IPS DF 4.7 (cell line): ENCODE results near the gene SUGP1.
"Not testable (repeated sequence)": the region's sequence is repeated elsewhere in the genome, so short reads cannot be mapped to it uniquely, and the experiment has no call there.

ENCODE experiments used
- DNase-seq: peaks from one replicate; pipeline ENCODE4 v3.0.0-alpha.2; 2013; ENCODE audit warnings: low spot score; ENCODE audit errors: extremely low read depth

SUGP1 gene, protein sequence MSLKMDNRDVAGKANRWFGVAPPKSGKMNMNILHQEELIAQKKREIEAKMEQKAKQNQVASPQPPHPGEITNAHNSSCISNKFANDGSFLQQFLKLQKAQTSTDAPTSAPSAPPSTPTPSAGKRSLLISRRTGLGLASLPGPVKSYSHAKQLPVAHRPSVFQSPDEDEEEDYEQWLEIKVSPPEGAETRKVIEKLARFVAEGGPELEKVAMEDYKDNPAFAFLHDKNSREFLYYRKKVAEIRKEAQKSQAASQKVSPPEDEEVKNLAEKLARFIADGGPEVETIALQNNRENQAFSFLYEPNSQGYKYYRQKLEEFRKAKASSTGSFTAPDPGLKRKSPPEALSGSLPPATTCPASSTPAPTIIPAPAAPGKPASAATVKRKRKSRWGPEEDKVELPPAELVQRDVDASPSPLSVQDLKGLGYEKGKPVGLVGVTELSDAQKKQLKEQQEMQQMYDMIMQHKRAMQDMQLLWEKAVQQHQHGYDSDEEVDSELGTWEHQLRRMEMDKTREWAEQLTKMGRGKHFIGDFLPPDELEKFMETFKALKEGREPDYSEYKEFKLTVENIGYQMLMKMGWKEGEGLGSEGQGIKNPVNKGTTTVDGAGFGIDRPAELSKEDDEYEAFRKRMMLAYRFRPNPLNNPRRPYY

DNA sequence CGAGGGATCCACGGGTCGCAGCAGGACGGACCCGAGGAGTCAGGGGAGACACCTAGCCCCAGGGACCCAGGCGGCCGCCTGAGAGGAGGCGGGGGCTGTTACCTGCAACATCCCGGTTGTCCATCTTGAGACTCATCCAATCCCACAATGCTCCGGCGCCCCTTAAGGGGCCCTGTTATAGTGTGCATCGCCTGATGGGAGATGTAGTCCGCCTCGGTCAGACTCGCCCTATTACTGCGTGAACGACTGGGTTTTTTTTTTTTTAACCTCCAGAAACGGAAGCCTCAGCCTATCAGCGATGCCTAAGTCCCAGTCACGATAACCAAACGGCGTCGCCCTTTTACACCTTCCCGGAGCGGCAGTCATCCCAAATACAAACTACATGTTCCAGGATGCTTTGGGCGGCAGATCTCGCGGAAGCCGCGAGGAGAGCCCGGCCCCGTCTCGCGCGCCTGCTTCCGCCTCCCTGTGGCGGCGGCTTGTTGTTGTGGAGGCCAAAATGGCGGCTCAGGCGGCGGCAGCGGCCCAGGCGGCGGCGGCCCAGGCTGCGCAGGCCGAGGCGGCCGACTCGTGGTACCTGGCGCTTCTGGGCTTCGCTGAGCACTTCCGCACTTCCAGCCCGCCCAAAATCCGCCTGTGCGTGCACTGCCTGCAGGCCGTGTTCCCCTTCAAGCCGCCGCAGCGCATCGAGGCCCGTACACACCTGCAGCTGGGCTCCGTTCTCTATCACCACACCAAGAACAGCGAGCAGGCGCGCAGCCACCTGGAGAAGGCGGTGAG lies at the start of gene SUGP1, which contains the start of gene MAU2:
Gene SUGP1 (minus strand): TSS at position 149 of the 780 bp plus-strand sequence. CDS start 13 bp downstream, at position 136.
Gene MAU2 (plus strand): TSS at position 469 of the 780 bp plus-strand sequence. CDS start 31 bp downstream, at position 500.
- DNase-seq: peak; percentile 84

DNA sequence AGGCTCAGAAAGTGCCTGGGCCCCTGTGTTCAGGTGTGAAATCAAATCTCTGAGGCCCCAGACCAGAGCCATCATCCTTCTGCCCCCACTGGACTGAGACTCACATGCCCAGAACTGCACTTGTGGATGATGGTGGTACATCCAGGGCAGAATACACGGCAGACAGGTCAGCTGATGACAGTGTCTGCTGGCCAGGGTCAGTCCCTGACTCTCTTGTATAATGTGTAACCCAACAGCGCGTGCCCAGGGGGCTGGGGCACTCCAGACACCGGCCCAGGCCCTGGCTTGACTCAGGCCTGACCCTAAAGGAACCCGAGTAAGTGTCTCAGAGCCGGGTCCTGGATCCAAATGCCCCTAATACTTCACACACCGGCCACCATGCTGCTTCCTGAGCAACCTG lies 47.8 kb upstream of the SUGP1 start:
- DNase-seq: no peak

DNA sequence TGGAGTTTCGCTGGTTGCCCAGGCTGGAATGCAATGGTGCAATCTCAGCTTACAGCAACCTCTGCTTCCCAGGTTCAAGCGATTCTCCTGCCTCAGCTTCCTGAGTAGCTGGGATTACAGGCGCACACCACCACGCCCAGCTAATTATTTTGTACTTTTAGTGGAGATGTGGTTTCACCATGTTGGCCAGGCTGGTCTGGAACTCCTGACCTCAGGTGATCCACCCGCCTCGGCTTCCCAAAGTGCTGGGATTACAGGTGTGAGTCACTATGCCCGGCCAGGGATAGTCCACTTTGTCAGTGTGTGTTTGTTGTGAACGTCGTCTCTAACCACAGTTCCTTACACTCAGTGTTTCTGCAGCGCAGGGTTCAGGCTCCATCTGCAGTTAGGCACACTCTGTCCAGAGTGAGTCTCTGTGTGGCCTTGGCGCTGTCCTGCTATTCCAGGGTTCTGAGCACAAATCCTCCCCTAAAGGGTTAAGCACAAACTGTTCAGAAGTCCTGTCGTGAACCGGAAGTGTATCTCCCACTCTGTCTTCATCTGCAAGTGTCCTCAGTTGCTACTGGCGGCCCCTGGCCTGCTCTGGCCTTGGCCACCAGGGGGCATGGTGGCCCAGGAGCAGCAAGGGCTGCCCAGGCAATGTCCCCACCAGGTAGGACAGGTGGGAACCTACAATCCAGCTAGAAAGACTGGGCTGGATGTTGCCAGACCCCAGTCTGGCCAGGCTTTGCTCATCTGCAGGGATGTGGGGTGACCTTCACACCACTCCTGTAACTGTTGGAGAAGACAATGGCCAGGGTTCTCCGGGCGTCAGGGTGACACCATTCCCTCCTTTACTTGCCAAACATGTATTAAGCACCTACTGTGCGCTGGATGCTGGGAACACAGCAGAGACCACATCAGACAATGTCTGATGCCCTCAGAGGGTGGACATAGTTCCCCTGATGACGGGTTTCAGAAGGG lies 46.4 kb upstream of the SUGP1 start:
- DNase-seq: peak; percentile 83

DNA sequence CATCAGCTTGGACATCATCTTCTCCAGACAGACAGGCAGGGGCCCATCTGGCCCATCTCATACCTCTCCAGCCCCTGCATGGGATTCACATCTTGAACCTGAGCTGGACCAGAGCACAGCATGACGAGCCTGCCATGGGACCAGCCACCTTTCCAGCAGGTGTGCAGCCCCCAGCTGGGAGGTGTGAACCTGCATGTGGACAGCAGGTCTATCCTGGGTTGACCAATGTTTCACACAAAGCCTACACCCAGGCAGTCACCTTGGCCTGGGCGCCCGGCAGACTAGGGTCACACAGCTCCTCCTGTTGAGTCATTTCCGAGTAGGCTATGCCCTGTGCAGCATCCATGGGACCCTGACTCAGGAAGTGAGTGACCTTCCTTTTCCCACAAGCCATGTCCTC lies 41.8 kb upstream of the SUGP1 start:
- DNase-seq: no peak

DNA sequence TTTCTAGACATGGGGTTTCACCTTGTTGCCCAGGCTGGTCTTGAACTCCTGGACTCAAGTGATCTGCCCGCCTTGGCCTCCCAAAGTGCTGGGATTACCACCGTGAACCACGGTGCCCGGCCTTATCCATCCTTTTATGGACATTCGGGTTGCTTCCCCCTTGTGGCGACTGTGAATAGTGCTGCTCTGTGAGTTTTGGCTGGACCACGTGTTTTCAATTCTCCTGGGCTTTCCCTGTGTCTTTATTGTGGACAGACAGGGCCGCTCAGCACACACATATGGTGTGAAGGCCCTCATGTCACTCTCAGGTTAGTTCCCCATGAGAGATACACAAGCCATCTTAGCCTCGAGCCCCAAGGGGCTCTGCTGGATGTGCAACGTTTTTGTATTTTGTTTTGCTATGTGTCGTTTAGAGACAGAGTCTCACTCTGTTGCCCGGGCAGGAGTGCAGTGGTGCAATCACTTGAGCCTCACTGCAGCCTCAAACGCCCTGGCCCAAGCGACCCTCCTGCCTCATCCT lies 40.8 kb upstream of the SUGP1 start:
- DNase-seq: no peak

DNA sequence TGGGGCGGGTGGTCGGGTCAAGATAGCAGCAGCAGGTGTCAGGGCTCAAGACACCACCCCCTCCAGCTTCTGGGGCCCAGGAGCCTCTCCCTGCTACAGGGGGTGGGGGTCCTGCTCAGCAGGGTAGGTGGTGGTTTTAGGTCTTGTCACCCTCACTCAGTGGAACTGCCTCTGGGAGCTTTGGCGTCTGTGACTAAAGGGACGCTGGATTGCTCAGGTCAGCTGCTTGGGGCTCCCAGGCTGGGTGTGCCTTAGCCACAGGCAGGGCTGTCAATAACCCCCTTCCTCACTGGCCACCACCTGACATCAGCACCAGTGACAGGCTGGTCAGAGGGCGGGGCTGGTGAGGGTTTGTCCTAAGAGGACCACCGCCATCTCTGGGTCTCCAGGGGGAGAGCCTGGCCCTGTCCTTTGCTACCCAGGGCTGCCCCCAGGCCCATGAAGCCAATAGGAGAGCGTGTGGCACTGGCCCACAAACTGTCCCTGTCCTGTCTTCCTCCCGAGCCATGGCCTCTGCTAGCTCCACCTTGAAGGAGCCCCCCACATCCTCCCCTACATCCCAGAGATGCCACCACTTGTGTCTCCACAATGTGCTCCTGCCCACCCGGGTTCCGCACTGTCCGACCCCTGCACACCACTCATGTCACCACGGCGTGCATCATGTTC lies 36.7 kb upstream of the SUGP1 start:
- no peak for DNase-seq

DNA sequence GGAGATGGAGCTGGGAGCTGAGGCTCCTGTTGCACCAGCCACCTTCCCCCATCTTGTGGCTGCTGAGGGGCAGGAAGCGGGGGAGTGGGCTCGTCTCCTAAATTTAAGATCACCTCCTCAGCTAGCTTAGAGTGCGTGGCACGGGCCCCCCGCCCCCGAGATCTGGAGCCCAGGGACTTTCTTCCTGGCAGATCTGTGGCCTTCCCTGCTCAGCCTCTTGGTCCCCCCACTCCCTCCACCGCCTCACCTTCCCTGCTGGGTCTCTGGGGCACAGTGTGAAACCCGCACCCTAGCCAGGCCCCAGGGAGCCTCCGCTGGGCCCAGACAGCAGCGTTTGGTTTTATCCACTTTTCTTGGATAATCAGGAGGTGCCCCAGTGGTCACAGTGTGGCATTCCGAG lies 36.2 kb upstream of the SUGP1 start:
- DNase-seq: no peak

DNA sequence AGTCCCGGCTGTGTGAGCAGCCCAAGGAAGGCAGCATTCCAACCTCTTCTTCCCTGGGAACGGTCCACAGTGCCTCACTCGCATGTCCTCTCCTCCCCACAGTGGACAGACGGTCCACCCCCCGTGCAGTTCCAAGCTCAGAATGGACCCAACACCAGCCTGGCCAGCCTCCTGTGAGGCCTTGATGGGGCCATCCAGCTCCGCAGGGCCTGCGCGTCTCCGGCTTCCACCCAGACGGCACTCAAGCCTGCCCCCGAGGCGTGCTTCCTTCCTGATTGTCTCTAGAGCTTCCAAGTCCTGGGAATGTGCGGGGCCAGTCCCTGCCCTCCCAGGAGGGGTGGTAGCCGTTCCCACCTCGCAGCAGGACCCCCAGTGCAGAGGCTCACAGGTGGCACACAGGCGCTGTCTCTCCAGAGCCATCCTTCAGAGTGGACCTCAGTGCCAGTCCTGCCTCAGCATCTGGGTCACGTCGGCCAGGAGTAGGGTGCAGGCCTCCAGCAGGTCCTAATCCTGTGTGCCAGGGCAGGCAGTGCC lies 35.4 kb upstream of the SUGP1 start:
- no peak for DNase-seq

DNA sequence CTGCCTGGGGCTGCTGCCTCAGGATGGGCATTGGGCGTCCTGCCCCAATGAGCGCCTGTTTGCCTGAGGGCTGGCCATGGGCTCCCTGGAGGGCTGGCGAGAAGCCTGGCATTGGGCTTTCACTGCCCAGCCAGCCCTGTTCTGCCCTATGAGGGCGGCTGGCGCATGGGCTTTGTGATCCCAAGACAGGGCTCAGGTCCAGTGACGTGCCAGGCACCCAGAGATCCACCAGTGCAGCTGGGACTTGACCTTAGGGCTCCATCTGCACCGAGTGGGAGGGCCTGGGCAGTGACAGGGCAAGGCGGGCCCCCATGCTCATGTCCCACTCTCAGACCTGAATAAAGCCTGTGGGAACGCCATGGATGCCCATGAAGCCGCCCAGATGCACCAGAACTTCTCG lies 34.6 kb upstream of the SUGP1 start:
- no peak for DNase-seq

DNA sequence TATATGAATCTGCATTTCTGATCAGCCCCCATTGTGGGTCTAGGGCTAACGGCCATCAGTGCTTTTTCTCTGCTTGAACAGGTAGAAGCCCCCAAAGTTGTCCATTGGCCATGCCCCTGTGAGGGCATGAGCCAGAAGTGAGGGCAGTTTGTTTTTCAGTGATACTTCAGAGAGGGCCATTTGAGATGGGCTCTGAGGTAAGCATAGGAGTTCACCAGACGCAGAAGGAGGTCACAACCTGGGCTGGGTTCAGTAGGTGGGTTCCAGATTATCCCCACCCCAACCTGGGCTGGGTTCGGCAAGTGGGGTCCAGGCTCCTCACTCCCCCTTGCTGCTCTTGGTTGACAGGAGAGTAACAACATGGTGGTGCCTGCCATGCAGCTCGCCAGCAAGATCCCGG lies 33.7 kb upstream of the SUGP1 start:
- no peak for DNase-seq

DNA sequence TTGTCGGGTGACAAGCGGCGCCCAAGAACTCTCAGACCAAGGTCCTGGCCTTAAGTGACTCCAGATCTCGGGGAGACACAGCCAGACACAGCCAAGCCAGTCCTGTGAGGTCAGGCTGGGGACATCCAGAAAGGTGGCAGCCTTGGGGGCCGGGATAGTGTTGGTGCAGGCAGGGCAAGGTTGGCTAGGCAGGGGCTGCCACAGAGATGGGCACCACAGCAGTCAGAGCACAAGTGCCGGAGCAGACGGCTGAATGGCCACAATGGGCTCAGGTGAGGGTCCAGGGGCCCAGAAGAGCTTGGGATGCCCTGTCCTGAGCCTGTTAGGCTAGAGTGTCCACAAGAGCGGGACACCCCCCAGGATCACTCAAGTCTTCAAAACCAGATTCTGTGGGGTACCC lies 32.5 kb upstream of the SUGP1 start:
- DNase-seq: no peak

DNA sequence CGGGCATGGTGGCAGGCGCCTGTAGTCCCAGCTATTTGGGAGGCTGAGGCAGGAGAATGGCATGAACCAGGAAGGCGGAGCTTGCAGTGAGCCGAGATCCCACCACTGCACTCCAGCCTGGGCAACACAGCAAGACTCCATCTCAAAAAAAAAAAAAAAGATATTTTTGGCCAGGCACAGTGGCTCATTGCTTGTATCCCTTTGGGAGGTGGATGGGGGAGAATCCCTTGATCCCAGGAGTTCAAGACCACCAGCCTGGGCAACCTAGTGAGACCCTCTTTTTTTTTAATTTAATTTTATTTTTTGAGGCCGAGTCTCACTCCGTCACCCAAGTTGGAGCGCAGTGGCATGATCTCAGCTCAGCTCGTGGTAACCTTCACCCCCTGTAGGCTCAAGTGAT lies 30.4 kb upstream of the SUGP1 start:
- DNase-seq: not testable (repeated sequence)

DNA sequence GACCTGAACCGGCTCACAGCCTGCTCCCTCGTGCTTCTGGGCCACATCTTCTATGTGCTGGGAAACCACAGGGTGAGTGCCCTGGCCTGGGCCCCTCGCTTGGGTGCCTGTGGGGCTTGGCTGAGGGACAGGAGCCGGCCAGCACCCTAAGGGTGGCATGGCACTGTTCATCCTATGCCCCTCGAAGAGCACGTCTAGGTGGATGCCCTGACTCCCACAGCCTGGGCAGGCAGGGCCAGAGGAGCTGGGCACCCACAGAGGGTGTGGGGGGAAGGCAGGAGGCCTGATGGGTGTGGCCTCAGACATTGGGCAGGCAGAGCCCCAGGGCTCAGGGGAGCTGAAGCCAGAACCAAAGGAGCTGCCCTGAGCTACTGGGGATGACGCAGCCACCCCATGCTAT lies 29.1 kb upstream of the SUGP1 start:
- DNase-seq: no peak

DNA sequence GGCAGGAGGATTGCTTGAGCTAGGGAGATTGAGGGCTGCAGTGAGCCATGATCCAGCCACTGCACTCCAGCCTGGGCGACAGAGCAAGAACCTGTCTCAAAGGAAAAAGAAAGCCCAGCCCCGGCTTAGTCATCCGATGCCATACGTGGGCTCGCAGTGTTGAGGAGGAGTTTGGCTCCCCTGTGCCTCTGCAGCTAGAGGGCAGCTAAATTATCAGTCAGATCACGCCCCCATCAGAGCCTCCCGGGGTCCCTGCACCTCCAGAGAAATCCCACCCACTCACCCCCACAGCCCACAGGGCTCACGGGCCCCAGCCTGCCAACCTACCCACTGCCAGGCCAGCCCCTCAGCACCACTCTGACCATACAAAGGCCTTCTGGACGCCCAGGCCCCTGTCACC lies 28.0 kb upstream of the SUGP1 start:
- DNase-seq: no peak

DNA sequence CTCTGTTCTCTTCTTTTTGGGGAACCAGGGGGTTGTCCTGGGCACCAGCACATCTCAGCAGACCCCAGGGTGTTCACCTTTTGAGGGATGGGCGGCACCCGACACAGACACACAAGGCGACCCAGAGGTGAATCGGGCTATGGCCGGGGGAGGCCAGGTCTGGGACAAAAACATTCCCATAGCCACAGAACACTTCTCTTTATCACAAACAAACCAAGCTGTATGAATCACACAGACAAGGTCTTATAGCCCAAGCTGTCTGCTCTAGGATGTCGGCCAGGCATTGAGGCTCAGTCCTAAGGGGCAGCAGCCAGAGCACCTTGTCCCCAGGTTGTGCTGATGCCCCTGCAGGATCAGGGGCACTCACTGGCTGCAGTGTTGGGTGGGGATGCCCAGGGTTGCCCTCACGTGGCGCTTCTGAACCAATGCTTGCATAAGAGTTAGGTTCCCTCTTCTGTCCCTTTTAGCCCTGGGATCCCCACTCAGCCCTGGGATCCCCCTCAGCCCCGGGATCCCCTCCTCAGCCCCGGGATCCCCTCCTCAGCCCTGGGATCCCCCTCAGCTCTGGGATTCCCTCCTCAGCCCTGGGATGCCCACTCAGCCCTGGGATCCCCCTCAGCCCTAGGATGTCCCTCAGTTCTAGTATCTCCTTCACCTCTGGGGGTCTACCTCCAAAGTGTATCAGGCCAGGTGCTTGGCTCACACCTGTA lies 27.2 kb upstream of the SUGP1 start:
- DNase-seq: no peak

DNA sequence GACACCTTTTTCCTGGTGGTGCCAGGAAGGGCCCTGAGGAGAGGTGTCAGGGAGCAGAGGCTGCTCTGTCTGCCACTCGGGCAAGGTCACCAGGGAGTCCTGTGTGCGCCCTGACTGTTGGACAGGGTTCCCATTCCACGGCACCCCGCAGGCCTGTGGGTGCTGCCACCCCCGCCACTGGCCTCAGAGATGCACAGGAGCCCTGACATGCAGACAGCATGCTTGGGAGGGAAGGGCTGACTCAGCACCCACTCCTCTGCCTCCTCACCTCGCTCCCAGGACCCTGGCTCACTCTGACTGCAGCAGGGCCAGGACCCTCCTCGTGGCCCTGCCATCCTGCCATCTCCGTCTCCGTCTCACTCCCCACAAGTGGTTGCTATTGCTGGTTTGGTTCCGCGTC lies 25.7 kb upstream of the SUGP1 start:
- DNase-seq: no peak

DNA sequence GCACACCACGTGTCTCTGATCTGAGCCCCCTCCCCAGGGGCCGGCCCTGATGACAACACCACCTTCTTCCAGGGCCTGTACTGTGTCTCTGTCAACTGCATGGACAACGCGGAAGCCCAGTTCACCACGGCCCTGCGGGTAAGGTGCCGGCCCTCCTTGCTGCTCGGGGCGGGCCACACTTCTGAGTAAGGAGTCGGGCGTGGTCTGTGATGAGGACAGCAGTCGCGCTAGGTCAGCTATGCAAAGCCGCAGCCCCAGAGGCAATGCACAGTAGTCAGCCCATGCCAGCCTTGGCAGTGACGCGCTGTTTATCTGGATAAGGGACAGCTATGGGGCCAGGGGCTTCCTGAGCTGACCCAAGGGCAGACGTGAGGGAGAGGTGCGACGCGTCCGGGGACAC lies 24.9 kb upstream of the SUGP1 start:
- DNase-seq: no peak

DNA sequence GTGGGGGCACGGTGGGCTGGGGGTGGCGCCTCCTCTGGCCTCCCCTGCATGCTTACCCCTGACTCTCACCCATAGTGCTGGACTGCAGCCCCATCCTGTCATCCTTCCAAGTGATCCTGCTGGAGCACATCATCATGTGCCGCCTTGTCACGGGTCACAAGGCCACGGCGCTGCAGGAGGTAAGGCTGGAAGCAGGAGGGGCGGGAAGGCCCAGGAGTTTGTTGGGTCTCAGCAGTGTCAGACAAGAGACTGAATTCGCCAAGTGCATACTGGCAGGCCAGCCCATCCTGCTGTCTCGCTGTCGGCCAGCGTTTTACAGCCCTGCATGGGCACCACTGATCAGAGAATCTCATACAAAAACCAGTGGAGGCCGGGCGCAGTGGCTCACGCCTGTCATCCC lies 23.5 kb upstream of the SUGP1 start:
- DNase-seq: no peak

DNA sequence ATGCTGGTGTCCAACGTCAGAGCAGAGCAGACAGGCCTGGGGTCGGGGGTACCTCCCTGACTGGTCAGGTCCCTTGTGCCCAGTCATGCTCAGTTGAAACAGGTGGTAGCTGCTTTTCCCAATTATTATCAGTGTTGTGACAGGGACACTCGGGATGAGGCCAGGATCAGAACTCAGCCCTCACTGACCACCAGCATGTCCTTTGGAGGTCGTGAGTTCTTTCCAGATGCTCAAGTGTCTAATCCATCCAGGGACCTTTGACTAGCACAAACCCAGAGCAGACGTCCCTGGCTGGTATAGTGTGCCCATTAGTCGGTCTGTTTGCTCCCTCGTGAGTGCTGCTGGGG lies 22.7 kb upstream of the SUGP1 start:
- DNase-seq: no peak
